PC-3 (cell line): ENCODE results near the gene HEXD.

Experiments used
- EZH2phosphoT487 ChIP-seq: fragments of 300-600 bp; sonication (generic); IDR thresholded peaks from 2 replicates; pipeline ENCODE4 v1.6.1; 2018; ENCODE audit warnings: mild to moderate bottlenecking, antibody characterized with exemption, low read length, borderline replicate concordance
- TF ChIP-seq, protein P1 (sequence below): fragments of 300-600 bp; sonication (generic); conservative IDR thresholded peaks from 2 replicates; pipeline ENCODE4 v1.5.1; 2017; ENCODE audit warnings: antibody characterized with exemption, low read depth, mild to moderate bottlenecking, low read length

DNA sequence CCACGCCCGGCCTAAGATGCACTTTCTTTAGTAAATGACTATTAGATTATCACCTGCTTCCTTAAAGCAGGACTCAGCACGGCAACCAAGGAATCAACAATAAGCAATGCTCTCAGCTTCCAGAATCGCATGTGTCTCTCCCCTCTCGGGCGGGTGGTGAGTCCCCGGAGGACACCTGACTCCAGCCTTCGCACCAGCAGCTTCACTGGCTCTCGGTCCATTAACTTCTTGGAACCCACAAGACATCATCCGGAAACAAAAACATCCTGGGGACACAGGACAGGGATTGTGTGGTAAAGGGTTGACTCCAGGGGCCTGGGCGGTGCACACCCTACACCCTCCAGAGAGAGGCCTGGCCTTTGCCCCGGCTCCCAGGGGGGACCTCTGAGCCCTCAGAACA lies 23.9 kb upstream of the HEXD start:
- TF ChIP-seq, protein P1, sequence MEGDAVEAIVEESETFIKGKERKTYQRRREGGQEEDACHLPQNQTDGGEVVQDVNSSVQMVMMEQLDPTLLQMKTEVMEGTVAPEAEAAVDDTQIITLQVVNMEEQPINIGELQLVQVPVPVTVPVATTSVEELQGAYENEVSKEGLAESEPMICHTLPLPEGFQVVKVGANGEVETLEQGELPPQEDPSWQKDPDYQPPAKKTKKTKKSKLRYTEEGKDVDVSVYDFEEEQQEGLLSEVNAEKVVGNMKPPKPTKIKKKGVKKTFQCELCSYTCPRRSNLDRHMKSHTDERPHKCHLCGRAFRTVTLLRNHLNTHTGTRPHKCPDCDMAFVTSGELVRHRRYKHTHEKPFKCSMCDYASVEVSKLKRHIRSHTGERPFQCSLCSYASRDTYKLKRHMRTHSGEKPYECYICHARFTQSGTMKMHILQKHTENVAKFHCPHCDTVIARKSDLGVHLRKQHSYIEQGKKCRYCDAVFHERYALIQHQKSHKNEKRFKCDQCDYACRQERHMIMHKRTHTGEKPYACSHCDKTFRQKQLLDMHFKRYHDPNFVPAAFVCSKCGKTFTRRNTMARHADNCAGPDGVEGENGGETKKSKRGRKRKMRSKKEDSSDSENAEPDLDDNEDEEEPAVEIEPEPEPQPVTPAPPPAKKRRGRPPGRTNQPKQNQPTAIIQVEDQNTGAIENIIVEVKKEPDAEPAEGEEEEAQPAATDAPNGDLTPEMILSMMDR: no peak
- TF ChIP-seq EZH2phosphoT487: no peak
